ENCODE measurements around the gene HMSD. TPM values are rescaled to one million over a fixed set of nuclear protein-coding genes. Genes with fewer than 3 reads are reported as not detected.

HMSD gene
- polyA plus RNA-seq, 3 donors = not detected

DNA sequence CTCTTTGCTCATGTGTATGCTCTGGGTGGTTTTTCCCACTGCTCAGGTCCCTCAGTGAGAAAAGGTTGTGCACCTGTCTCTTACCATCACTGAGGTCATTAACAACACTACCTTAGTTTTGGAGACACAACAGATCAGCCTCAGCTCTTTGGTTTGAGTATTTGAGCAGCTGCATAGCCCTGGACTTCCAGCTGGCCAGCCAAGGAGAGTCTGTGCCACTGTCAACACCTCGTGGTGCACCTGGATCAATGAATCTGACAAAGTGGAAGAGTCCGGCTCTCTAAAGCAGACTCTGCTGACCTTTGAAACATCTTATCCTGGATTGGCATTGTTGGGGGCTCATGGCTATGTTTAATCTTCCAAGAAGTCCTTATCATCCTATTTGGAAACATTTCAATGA lies 50.8 kb downstream of the HMSD start:
- Histone ChIP-seq H2AFZ (ENCODE audit: insufficient read depth, low read depth, low read length, poor library complexity, severe bottlenecking) (no peak overlapping the region), H3K4me2 (replicated peaks; ENCODE audit: extremely low read depth, low read length, poor library complexity, severe bottlenecking) (no peak overlapping the region), H3K27ac (ENCODE audit: low read depth in 1 of 2, low read length in 2 of 2) (no peak overlapping the region), H3K36me3 (replicated peaks in 1 of 2; ENCODE audit: control insufficient read depth in 1 of 2, insufficient read depth in 2 of 2, low read length in 2 of 2) (peaks cover 10 to 22% of the 10 kb centered on the region in 2 donors), H3K79me2 (ENCODE audit: insufficient read depth, low read length) (no peaks in the 10 kb centered on the region), H3K9me3 (replicated peaks in 1 of 2; ENCODE audit: control insufficient read depth in 1 of 2, insufficient read depth in 1 of 2, low read length in 2 of 2) (peaks cover 15 to 33% of the 10 kb centered on the region in 2 donors), H3K4me1 (ENCODE audit: control insufficient read depth in 1 of 2, insufficient read depth in 2 of 2, low read length in 2 of 2) (no peaks in the 10 kb centered on the region), H3K27me3 (ENCODE audit: control insufficient read depth in 2 of 2, insufficient read depth in 2 of 2, low read length in 2 of 2) (no peaks in the 10 kb centered on the region), H3K9ac (ENCODE audit: insufficient read depth, low read length, poor library complexity, severe bottlenecking) (no peak overlapping the region), H4K20me1 (ENCODE audit: insufficient read depth, low read length) (no peaks in the 10 kb centered on the region), H3K4me3 (replicated peaks in 1 of 3; ENCODE audit: low read depth in 2 of 3, low read length in 3 of 3) (no peak overlapping the region)
- Mint-ChIP-seq H3K4me1 (peaks cover 10% of the 10 kb centered on the region), H3K4me3 (no peak overlapping the region), H3K27me3 (ENCODE audit: low read depth in 3 of 3) (peaks cover 0 to 6% (median 4%) of the 10 kb centered on the region in 3 donors), H3K27ac (peak overlapping the region in 1 of 7 donors; percentile 25), H3K36me3 (peaks cover 22 to 36% of the 10 kb centered on the region in 2 donors), H3K9me3 (peaks cover 10 to 24% (median 16%) of the 10 kb centered on the region in 7 donors)
- TF ChIP-seq, protein P1, sequence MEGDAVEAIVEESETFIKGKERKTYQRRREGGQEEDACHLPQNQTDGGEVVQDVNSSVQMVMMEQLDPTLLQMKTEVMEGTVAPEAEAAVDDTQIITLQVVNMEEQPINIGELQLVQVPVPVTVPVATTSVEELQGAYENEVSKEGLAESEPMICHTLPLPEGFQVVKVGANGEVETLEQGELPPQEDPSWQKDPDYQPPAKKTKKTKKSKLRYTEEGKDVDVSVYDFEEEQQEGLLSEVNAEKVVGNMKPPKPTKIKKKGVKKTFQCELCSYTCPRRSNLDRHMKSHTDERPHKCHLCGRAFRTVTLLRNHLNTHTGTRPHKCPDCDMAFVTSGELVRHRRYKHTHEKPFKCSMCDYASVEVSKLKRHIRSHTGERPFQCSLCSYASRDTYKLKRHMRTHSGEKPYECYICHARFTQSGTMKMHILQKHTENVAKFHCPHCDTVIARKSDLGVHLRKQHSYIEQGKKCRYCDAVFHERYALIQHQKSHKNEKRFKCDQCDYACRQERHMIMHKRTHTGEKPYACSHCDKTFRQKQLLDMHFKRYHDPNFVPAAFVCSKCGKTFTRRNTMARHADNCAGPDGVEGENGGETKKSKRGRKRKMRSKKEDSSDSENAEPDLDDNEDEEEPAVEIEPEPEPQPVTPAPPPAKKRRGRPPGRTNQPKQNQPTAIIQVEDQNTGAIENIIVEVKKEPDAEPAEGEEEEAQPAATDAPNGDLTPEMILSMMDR (IDR thresholded peaks at IDR 0.05) = no peak
- WGBS (ENCODE audit: insufficient coverage) = 95% methylated on average over 2 of the region's 2 CpGs
- intact Hi-C loops (cut with micrococcal nuclease) = no loop called here
- no peak for DNase-seq

DNA sequence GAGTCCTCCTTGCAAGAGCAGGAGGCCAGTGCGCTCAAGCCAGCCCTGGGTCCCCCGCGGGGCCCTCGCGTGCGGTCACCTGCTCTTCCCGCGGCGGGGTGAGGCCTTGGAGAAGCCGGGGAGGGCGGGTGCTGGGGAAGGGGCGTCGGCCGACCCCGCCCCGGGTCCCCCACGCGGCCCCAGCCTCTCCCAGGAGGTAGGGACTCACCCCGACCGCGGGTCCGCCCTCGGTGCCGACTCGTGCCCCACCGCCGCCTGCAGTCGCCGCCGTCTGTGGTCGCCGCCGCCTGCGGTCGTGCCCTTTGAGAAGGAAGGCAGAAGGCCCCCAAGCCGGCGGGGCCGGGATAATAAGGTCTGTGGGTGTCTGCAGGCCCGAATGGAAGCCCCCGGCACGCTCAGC lies 53.5 kb downstream of the HMSD start:
- DNase-seq = no peak
- 44% methylated on average over 31 of the region's 41 CpGs for WGBS (ENCODE audit: insufficient coverage)
- Histone ChIP-seq H3K4me1 (ENCODE audit: control insufficient read depth in 1 of 2, insufficient read depth in 2 of 2, low read length in 2 of 2) (no peaks in the 10 kb centered on the region), H3K4me3 (replicated peaks in 1 of 3; ENCODE audit: low read depth in 2 of 3, low read length in 3 of 3) (no peak overlapping the region), H2AFZ (ENCODE audit: insufficient read depth, low read depth, low read length, poor library complexity, severe bottlenecking) (no peak overlapping the region), H3K9me3 (replicated peaks in 1 of 2; ENCODE audit: control insufficient read depth in 1 of 2, insufficient read depth in 1 of 2, low read length in 2 of 2) (peaks cover 0 to 14% of the 10 kb centered on the region in 2 donors), H3K27ac (ENCODE audit: low read depth in 1 of 2, low read length in 2 of 2) (no peak overlapping the region), H4K20me1 (ENCODE audit: insufficient read depth, low read length) (no peaks in the 10 kb centered on the region), H3K79me2 (ENCODE audit: insufficient read depth, low read length) (no peaks in the 10 kb centered on the region), H3K36me3 (replicated peaks in 1 of 2; ENCODE audit: control insufficient read depth in 1 of 2, insufficient read depth in 2 of 2, low read length in 2 of 2) (peaks cover 23 to 29% of the 10 kb centered on the region in 2 donors), H3K9ac (ENCODE audit: insufficient read depth, low read length, poor library complexity, severe bottlenecking) (no peak overlapping the region), H3K4me2 (replicated peaks; ENCODE audit: extremely low read depth, low read length, poor library complexity, severe bottlenecking) (peak overlapping the region; percentile 6), H3K27me3 (ENCODE audit: control insufficient read depth in 2 of 2, insufficient read depth in 2 of 2, low read length in 2 of 2) (no peaks in the 10 kb centered on the region)
- intact Hi-C loops (cut with micrococcal nuclease) = no loop called here
- H3K27ac Mint-ChIP-seq = no peak overlapping the region
- H3K36me3 Mint-ChIP-seq = peaks cover 34 to 44% of the 10 kb centered on the region in 2 donors
- TF ChIP-seq, protein P1 (IDR thresholded peaks at IDR 0.05) = no peak
- peaks cover 3 to 13% (median 5%) of the 10 kb centered on the region in 7 donors for H3K9me3 Mint-ChIP-seq
- peak overlapping the region; percentile 5 to 55 for H3K4me3 Mint-ChIP-seq
- peaks cover 6% of the 10 kb centered on the region for H3K4me1 Mint-ChIP-seq
- H3K27me3 Mint-ChIP-seq (ENCODE audit: low read depth in 3 of 3) = peaks cover 0 to 6% (median 2%) of the 10 kb centered on the region in 3 donors
